GM23248 (cell line): ENCODE results near the gene DDN. TPM values are rescaled to one million over a fixed set of nuclear protein-coding genes. Genes with fewer than 3 reads are reported as not detected.

ENCODE experiments used
- DNase-seq: peaks from one replicate; pipeline ENCODE4 v3.0.0-alpha.2; 2015
- H2AFZ ChIP-seq: fragments of 200-600 bp; sonication (generic); 2 replicates; pipeline ENCODE4 v1.6.1; 2016; ENCODE audit warnings: antibody characterized with exemption
- H3F3A ChIP-seq: fragments of 200-600 bp; sonication (generic); 2 replicates; pipeline ENCODE4 v1.6.1; 2016; ENCODE audit warnings: mild to moderate bottlenecking, antibody characterized with exemption, mixed run types; ENCODE audit not compliant: insufficient read depth
- H3K27ac ChIP-seq: fragments of 200-600 bp; sonication (generic); 2 replicates; pipeline ENCODE4 v1.5.1; 2016; ENCODE audit warnings: mild to moderate bottlenecking
- H3K27me3 ChIP-seq: fragments of 200-600 bp; sonication (generic); replicated peaks from 2 replicates; pipeline ENCODE4 v1.6.1; 2016; ENCODE audit warnings: mild to moderate bottlenecking; ENCODE audit not compliant: insufficient read depth
- H3K36me3 ChIP-seq: fragments of 200-600 bp; sonication (generic); 2 replicates; pipeline ENCODE4 v1.6.1; 2016; ENCODE audit warnings: low read depth, mild to moderate bottlenecking
- H3K4me1 ChIP-seq: fragments of 200-600 bp; sonication (generic); 2 replicates; pipeline ENCODE4 v1.6.1; 2016; ENCODE audit warnings: mild to moderate bottlenecking; ENCODE audit not compliant: insufficient read depth
- H3K4me2 ChIP-seq: fragments of 200-600 bp; sonication (generic); one replicate; pipeline ENCODE4 v1.6.1; 2016; ENCODE audit warnings: mild to moderate bottlenecking; ENCODE audit not compliant: unreplicated experiment
- H3K4me3 ChIP-seq: fragments of 200-600 bp; sonication (generic); 2 replicates; pipeline ENCODE4 v1.5.1; 2016; ENCODE audit warnings: mild to moderate bottlenecking
- H3K79me2 ChIP-seq: fragments of 200-600 bp; sonication (generic); 2 replicates; pipeline ENCODE4 v1.6.1; 2016; ENCODE audit warnings: mild to moderate bottlenecking; ENCODE audit not compliant: insufficient read depth
- H3K9ac ChIP-seq: fragments of 200-600 bp; sonication (generic); 2 replicates; pipeline ENCODE4 v1.6.1; 2016; ENCODE audit warnings: mild to moderate bottlenecking
- H3K9me2 ChIP-seq: fragments of 200-600 bp; sonication (generic); 2 replicates; pipeline ENCODE4 v1.6.1; 2016; ENCODE audit warnings: mixed run types, mild to moderate bottlenecking, moderate library complexity; ENCODE audit not compliant: insufficient read depth
- H3K9me3 ChIP-seq: fragments of 200-600 bp; sonication (generic); one replicate; pipeline ENCODE4 v1.6.1; 2017; ENCODE audit warnings: low read depth
- H4K20me1 ChIP-seq: fragments of 200-600 bp; sonication (generic); 2 replicates; pipeline ENCODE4 v1.6.0; 2016; ENCODE audit not compliant: insufficient read depth
- EZH2 ChIP-seq: fragments of 200-600 bp; sonication (generic); IDR thresholded peaks from 2 replicates; pipeline ENCODE4 v1.6.1; 2018; ENCODE audit warnings: antibody characterized with exemption, mild to moderate bottlenecking; ENCODE audit not compliant: insufficient read depth, poor library complexity, severe bottlenecking
- EZH2phosphoT487 ChIP-seq: fragments of 200-600 bp; sonication (generic); IDR thresholded peaks from 2 replicates; pipeline ENCODE4 v1.6.1; 2018; ENCODE audit warnings: antibody characterized with exemption, moderate library complexity, mild to moderate bottlenecking, low read depth; ENCODE audit not compliant: insufficient read depth
- WGBS, 2 experiments: methylation state at CpG; one replicate each; pipeline ENCODE4 v1.1.6; 2015 to 2017; ENCODE audit warnings: low lambda C conversion rate in 2 of 2, low coverage in 1 of 2; ENCODE audit errors: missing lambda C conversion rate in 2 of 2; 5-methylcytosine and 5-hydroxymethylcytosine counted together
- in situ Hi-C: fragments of 300-500 bp; cut with MboI; formaldehyde crosslinking; loops from 2 replicates; pipeline ENCODE4 v1.15.0; 2020
- polyA plus RNA-seq: library from polyadenylated mRNA; unstranded; fragments of >200 nt; fragmentation: Nextera tagmentation; extraction: Ambion mirVana; gene quantifications from 2 replicates; pipeline ENCODE4 v1.2.1, GENCODE V29; 2016
- total RNA-seq: library from RNA; depleted of rRNA; stranded (reverse); fragments of >200 nt; shearing (Covaris generic); gene quantifications from 2 replicates; pipeline ENCODE4 v1.2.3, GENCODE V29; 2014

DDN gene
- total and polyA plus RNA-seq, 2 experiments from 2014 or later = not detected

DNA sequence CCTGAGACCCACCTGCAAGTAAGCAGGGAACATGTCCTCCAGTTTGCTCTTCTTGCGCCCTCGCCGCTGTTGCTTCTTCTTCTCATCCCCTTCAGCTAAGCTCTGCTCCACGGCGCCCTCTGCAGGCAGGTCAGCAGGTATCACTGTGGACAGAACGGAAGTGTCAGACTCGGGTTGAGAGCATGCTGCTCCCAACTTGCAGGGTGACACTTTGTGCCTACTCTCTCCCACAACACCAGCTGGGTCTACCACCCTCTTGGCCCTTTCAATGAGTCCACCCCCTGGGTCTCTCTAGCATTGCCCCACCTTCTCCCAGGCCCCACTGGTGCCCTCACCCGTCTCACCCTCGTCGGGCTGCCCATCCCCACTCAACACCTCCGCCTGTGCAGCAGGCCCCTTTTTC is 44.7 kb upstream of the DDN start:
- peak; percentile 67 for DNase-seq
- peaks cover 40% of the 10 kb centered on the region for H3K36me3 ChIP-seq
- no peaks in the 10 kb centered on the region for H4K20me1 ChIP-seq

DNA sequence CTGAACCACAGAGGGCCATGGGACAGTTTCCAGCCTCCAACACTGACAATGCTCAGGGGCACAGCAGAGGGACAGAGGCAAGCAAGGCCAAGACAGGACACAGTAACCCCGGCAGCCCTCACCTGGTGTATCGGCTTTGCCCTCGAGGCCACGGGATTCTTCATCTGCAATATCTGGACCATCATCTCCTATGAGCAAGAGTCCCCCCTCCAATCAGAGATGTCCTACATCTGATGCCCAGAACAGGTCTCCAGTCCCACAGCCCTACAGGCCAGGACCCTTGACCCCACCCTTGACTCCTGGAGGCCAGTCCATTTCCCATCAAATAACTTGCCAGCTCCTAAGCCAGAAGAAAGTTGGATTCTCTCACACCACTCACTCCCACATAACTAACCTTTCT is 44.1 kb upstream of the DDN start:
- DNase-seq = no peak
- 96 to 98% methylated on average over 4 of the region's 4 CpGs for WGBS, 2 experiments
- H3K4me2 ChIP-seq = no peak overlapping the region
- H3K9me3 ChIP-seq = no peaks in the 10 kb centered on the region
- H3K9me2 ChIP-seq = no peaks in the 10 kb centered on the region
- H3K79me2 ChIP-seq = peaks cover 20% of the 10 kb centered on the region
- in situ Hi-C loops = no loop called here
- H3K4me1 ChIP-seq = no peaks in the 10 kb centered on the region
- no peak overlapping the region for H3K9ac ChIP-seq
- no peaks in the 10 kb centered on the region for H4K20me1 ChIP-seq
- no peak overlapping the region for H3K27ac ChIP-seq
- H3K36me3 ChIP-seq = peaks cover 34% of the 10 kb centered on the region
- H3K4me3 ChIP-seq = no peak overlapping the region
- H2AFZ ChIP-seq = no peak overlapping the region
- TF ChIP-seq EZH2phosphoT487 = no peak
- TF ChIP-seq EZH2 = no peak
- H3K27me3 ChIP-seq = no peaks in the 10 kb centered on the region
- no peaks in the 10 kb centered on the region for H3F3A ChIP-seq

More for the DNA sequence above, 44.7 kb upstream of the DDN start:
- Histone ChIP-seq H3K79me2 (peaks cover 23% of the 10 kb centered on the region), H2AFZ (no peak overlapping the region), H3K4me2 (no peak overlapping the region), H3F3A (no peaks in the 10 kb centered on the region), H3K27ac (no peak overlapping the region), H3K4me3 (no peak overlapping the region), H3K9me3 (no peaks in the 10 kb centered on the region), H3K27me3 (no peaks in the 10 kb centered on the region), H3K9me2 (no peaks in the 10 kb centered on the region), H3K9ac (no peak overlapping the region), H3K4me1 (no peaks in the 10 kb centered on the region)
- in situ Hi-C loops = no loop called here
- TF ChIP-seq EZH2 (no peak), EZH2phosphoT487 (no peak)
- 61 to 65% methylated on average over 11 of the region's 11 CpGs for WGBS, 2 experiments

DNA sequence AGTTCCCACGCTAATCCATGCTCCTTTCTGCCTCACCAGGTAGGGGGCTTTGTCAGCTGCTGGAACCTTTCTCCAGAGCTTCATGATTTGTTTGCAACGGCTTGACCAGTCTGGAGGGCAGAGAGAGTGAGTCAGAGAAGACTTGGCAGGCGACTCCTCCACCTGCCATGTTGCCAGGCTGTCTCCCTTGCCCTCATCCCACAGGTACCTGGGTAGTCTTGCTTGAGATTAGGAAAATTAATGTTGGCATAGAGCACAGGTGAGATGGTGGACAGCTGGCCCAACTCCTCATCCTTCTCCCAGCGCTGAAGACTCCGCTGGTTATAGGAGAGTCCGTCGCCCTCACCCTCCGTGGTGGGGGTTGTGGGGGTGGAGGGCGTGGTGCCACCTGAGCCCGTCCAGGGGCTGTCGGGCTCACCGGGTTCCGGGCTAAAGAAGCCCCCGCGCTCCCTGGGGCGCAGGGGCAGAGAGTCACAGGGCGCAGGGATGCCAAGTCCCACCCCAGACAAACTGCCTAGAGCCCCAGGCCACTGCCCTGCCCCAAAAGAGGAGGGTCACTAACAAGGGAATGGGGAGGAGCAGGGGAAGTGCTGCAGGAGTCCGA is 42.8 kb upstream of the DDN start:
- TF ChIP-seq EZH2 (no peak), EZH2phosphoT487 (no peak)

DNA sequence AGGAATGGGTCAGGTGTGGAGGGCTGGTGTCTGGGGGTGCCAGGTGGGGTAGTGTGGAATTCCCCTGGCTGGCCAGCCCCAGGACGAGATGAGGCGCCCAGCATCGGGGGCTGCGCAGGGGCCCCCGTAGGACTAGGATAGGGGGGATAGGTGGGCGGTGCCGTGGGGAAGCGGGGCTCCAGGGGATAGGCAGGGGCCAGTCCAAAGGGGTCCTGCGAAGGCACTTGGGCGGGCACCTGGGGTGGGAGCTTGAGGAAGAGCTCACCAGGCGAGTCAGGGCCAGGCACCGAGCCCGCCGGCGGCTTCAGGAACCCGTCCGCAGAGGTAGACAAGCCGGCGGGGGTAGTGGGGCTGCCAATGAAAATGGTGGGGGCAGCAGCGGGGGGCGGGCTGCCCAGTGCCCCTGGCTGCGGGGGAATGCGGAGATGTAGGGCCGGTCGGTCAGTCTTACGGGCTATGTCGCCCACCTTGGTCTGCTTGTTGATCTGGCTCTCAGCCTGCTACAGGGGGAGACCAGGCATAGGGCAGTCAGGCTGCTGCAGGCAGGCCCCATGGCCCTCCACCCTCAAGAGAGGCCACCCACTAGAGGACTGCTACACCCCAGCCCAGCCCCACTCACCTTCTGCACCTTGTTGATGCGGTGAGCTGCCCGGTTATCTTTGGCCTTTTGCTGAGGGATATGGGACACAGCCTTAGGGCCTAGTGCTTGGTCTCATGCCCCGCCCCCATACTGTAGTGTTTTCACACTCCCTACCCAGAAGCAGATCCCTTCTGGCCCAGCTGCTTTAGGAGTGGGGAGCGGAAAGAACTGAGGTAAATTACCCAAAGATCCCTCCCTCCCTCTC is 42.1 kb upstream of the DDN start:
- H4K20me1 ChIP-seq = no peaks in the 10 kb centered on the region

More for the DNA sequence above, 42.8 kb upstream of the DDN start:
- Histone ChIP-seq H3K4me3 (no peak overlapping the region), H3K4me2 (no peak overlapping the region), H3K4me1 (no peaks in the 10 kb centered on the region), H3F3A (no peaks in the 10 kb centered on the region), H3K9me2 (no peaks in the 10 kb centered on the region), H3K79me2 (peaks cover 14% of the 10 kb centered on the region), H3K27ac (no peak overlapping the region), H3K9me3 (no peaks in the 10 kb centered on the region), H3K36me3 (peaks cover 26% of the 10 kb centered on the region; the same call in 1 of the 2 replicates), H4K20me1 (no peaks in the 10 kb centered on the region), H3K27me3 (no peaks in the 10 kb centered on the region), H3K9ac (no peak overlapping the region), H2AFZ (no peak overlapping the region)
- WGBS, 2 experiments = 83 to 89% methylated on average over 15 to 18 of the region's 18 CpGs
- no peak for DNase-seq
- in situ Hi-C loops = no loop called here

More for the DNA sequence above, 42.1 kb upstream of the DDN start:
- Histone ChIP-seq H3F3A (no peaks in the 10 kb centered on the region), H3K27ac (no peak overlapping the region), H3K9ac (no peak overlapping the region), H3K4me3 (no peak overlapping the region), H3K79me2 (peaks cover 12% of the 10 kb centered on the region), H3K4me1 (no peaks in the 10 kb centered on the region), H2AFZ (no peak overlapping the region), H3K36me3 (peaks cover 31% of the 10 kb centered on the region; the same call in 1 of the 2 replicates), H3K9me2 (no peaks in the 10 kb centered on the region), H3K27me3 (no peaks in the 10 kb centered on the region), H3K9me3 (no peaks in the 10 kb centered on the region), H3K4me2 (no peak overlapping the region)
- no peak for DNase-seq
- WGBS, 2 experiments = 94 to 98% methylated on average over 8 to 31 of the region's 31 CpGs
- TF ChIP-seq EZH2 = no peak
- TF ChIP-seq EZH2phosphoT487 = no peak
- in situ Hi-C loops = no loop called here
